Mesendoderm (in vitro differentiated cells): ENCODE results near the gene TMPRSS3.

Experiments used
- DNase-seq: peaks from one replicate; pipeline ENCODE4 v3.0.0; 2013
- H2AK5ac ChIP-seq: 2 replicates; pipeline ENCODE4 v1.6.1; 2013; ENCODE audit warnings: low read length, inconsistent platforms
- H2BK120ac ChIP-seq: 2 replicates; pipeline ENCODE4 v1.6.1; 2013; ENCODE audit warnings: low read depth, mild to moderate bottlenecking, low read length, moderate library complexity, mixed read lengths
- H2BK15ac ChIP-seq: replicated peaks from 2 replicates; pipeline ENCODE4 v1.6.1; 2013; ENCODE audit warnings: low read depth, mild to moderate bottlenecking, moderate library complexity
- H2BK5ac ChIP-seq: 2 replicates; pipeline ENCODE4 v1.6.1; 2013; ENCODE audit warnings: low read length, inconsistent platforms
- H3K18ac ChIP-seq: 2 replicates; pipeline ENCODE4 v1.6.1; 2013; ENCODE audit warnings: mild to moderate bottlenecking, low read length, mixed read lengths
- H3K23ac ChIP-seq: one replicate; pipeline ENCODE4 v1.6.1; 2013; ENCODE audit warnings: low read length
- H3K27ac ChIP-seq: 2 replicates; pipeline ENCODE4 v1.5.1; 2013; ENCODE audit warnings: low read depth, mild to moderate bottlenecking, inconsistent platforms, low read length, moderate library complexity
- H3K27me3 ChIP-seq: 2 replicates; pipeline ENCODE4 v1.6.1; 2013; ENCODE audit warnings: low read length, control low read depth, mild to moderate bottlenecking, inconsistent platforms; ENCODE audit not compliant: insufficient read depth, poor library complexity
- H3K36me3 ChIP-seq: 2 replicates; pipeline ENCODE4 v1.6.1; 2013; ENCODE audit warnings: low read length, inconsistent platforms; ENCODE audit not compliant: control insufficient read depth, insufficient read depth
- H3K4ac ChIP-seq: one replicate; pipeline ENCODE4 v1.6.1; 2013; ENCODE audit warnings: low read depth, mild to moderate bottlenecking, low read length, moderate library complexity
- H3K4me1 ChIP-seq: 2 replicates; pipeline ENCODE4 v1.6.1; 2013; ENCODE audit warnings: low read depth, low read length, inconsistent platforms; ENCODE audit not compliant: control insufficient read depth
- H3K4me2 ChIP-seq: 2 replicates; pipeline ENCODE4 v1.6.1; 2013; ENCODE audit warnings: low read length
- H3K4me3 ChIP-seq: 2 replicates; pipeline ENCODE4 v1.5.1; 2013; ENCODE audit warnings: mild to moderate bottlenecking, low read length
- H3K56ac ChIP-seq: one replicate; pipeline ENCODE4 v1.6.1; 2013; ENCODE audit warnings: low read length
- H3K79me1 ChIP-seq: 2 replicates; pipeline ENCODE4 v1.6.1; 2013; ENCODE audit warnings: low read length, inconsistent platforms
- H3K79me2 ChIP-seq: 2 replicates; pipeline ENCODE4 v1.6.1; 2013; ENCODE audit warnings: mild to moderate bottlenecking, low read length; ENCODE audit not compliant: control insufficient read depth, insufficient read depth
- H3K9ac ChIP-seq: 2 replicates; pipeline ENCODE4 v1.6.1; 2013; ENCODE audit warnings: low read length, inconsistent platforms
- H4K5ac ChIP-seq: one replicate; pipeline ENCODE4 v1.6.1; 2013; ENCODE audit warnings: low read length
- H4K8ac ChIP-seq: one replicate; pipeline ENCODE4 v1.6.1; 2013; ENCODE audit warnings: low read depth, mild to moderate bottlenecking, control low read depth, low read length, moderate library complexity
- WGBS: extraction: QIAGEN DNeasy Blood & Tissue Kit; methylation state at CpG from one replicate; pipeline ENCODE4 v1.1.7; 2013; ENCODE audit warnings: low lambda C conversion rate, missing lambda C conversion rate; ENCODE audit not compliant: insufficient coverage; ENCODE audit errors: extremely low coverage; 5-methylcytosine and 5-hydroxymethylcytosine counted together

Gene TMPRSS3

GRCh38 chr21:42379426-42380215, 16.2 kb downstream of the TMPRSS3 start:
- Histone ChIP-seq H3K18ac (no peak overlapping the region), H3K23ac (no peak overlapping the region), H3K79me2 (no peaks in the 10 kb centered on the region), H2AK5ac (no peak overlapping the region), H3K36me3 (no peaks in the 10 kb centered on the region), H3K4ac (no peak overlapping the region), H3K4me2 (no peak overlapping the region), H3K27me3 (no peaks in the 10 kb centered on the region), H3K4me3 (no peak overlapping the region), H4K8ac (no peak overlapping the region), H3K4me1 (no peaks in the 10 kb centered on the region), H3K79me1 (no peaks in the 10 kb centered on the region), H3K56ac (no peak overlapping the region), H3K27ac (no peak overlapping the region), H2BK120ac (no peak overlapping the region), H2BK15ac (no peak overlapping the region), H3K9ac (no peak overlapping the region), H2BK5ac (no peak overlapping the region), H4K5ac (no peak overlapping the region)
- WGBS: no CpG with 5 or more reads among the region's 17 CpGs
- DNase-seq: no peak

GRCh38 chr21:42378418-42378817, 17.4 kb downstream of the TMPRSS3 start:
- no peaks in the 10 kb centered on the region for H3K4me1 ChIP-seq
- H2BK120ac ChIP-seq: no peak overlapping the region
- H3K36me3 ChIP-seq: no peaks in the 10 kb centered on the region
- H2BK5ac ChIP-seq: no peak overlapping the region
- no peak overlapping the region for H3K4me2 ChIP-seq
- no peak for DNase-seq
- H3K9ac ChIP-seq: no peak overlapping the region
- H2BK15ac ChIP-seq: no peak overlapping the region
- H4K5ac ChIP-seq: no peak overlapping the region
- no peak overlapping the region for H2AK5ac ChIP-seq
- H3K56ac ChIP-seq: no peak overlapping the region
- H3K23ac ChIP-seq: no peak overlapping the region
- no peak overlapping the region for H3K4me3 ChIP-seq
- no peak overlapping the region for H4K8ac ChIP-seq
- no peaks in the 10 kb centered on the region for H3K79me2 ChIP-seq
- no peak overlapping the region for H3K18ac ChIP-seq
- no peaks in the 10 kb centered on the region for H3K27me3 ChIP-seq
- H3K79me1 ChIP-seq: no peaks in the 10 kb centered on the region
- H3K27ac ChIP-seq: no peak overlapping the region
- WGBS: no CpG with 5 or more reads among the region's 8 CpGs
- H3K4ac ChIP-seq: no peak overlapping the region

GRCh38 chr21:42377951-42378340, 17.9 kb downstream of the TMPRSS3 start:
- no peak overlapping the region for H3K4me3 ChIP-seq
- no peaks in the 10 kb centered on the region for H3K27me3 ChIP-seq
- H3K9ac ChIP-seq: no peak overlapping the region
- no peak overlapping the region for H3K4ac ChIP-seq
- H3K36me3 ChIP-seq: no peaks in the 10 kb centered on the region
- H2AK5ac ChIP-seq: no peak overlapping the region
- H3K27ac ChIP-seq: no peak overlapping the region
- no peak overlapping the region for H2BK15ac ChIP-seq
- H3K18ac ChIP-seq: no peak overlapping the region
- no peaks in the 10 kb centered on the region for H3K4me1 ChIP-seq
- H4K8ac ChIP-seq: no peak overlapping the region
- no peak overlapping the region for H3K56ac ChIP-seq
- no peak overlapping the region for H3K4me2 ChIP-seq
- DNase-seq: no peak
- H2BK5ac ChIP-seq: no peak overlapping the region
- no peak overlapping the region for H2BK120ac ChIP-seq
- WGBS: no CpG with 5 or more reads among the region's 5 CpGs
- H3K79me1 ChIP-seq: no peaks in the 10 kb centered on the region
- H3K79me2 ChIP-seq: no peaks in the 10 kb centered on the region
- H3K23ac ChIP-seq: no peak overlapping the region
- no peak overlapping the region for H4K5ac ChIP-seq

GRCh38 chr21:42377211-42377950, 18.5 kb downstream of the TMPRSS3 start:
- no peaks in the 10 kb centered on the region for H3K4me1 ChIP-seq
- H3K36me3 ChIP-seq: no peaks in the 10 kb centered on the region
- no peak overlapping the region for H2BK120ac ChIP-seq
- no peak overlapping the region for H2AK5ac ChIP-seq
- H4K5ac ChIP-seq: no peak overlapping the region
- H3K9ac ChIP-seq: no peak overlapping the region
- no peaks in the 10 kb centered on the region for H3K27me3 ChIP-seq
- no peaks in the 10 kb centered on the region for H3K79me1 ChIP-seq
- no CpG with 5 or more reads among the region's 24 CpGs for WGBS
- no peak overlapping the region for H3K4me2 ChIP-seq
- no peak overlapping the region for H2BK15ac ChIP-seq
- no peak overlapping the region for H3K27ac ChIP-seq
- DNase-seq: no peak
- no peak overlapping the region for H3K23ac ChIP-seq
- H2BK5ac ChIP-seq: no peak overlapping the region
- H3K4me3 ChIP-seq: no peak overlapping the region
- no peak overlapping the region for H3K4ac ChIP-seq
- H3K79me2 ChIP-seq: no peaks in the 10 kb centered on the region
- H4K8ac ChIP-seq: no peak overlapping the region
- no peak overlapping the region for H3K18ac ChIP-seq
- H3K56ac ChIP-seq: no peak overlapping the region

- H3K4ac ChIP-seq: no peak overlapping the region
- no peak overlapping the region for H2BK120ac ChIP-seq
- no peaks in the 10 kb centered on the region for H3K27me3 ChIP-seq
- H4K5ac ChIP-seq: no peak overlapping the region
- H3K23ac ChIP-seq: no peak overlapping the region
- no peaks in the 10 kb centered on the region for H3K36me3 ChIP-seq
- H3K79me2 ChIP-seq: no peaks in the 10 kb centered on the region
- no peak overlapping the region for H2BK5ac ChIP-seq
- H2BK15ac ChIP-seq: no peak overlapping the region
- H3K56ac ChIP-seq: no peak overlapping the region
- no peak for DNase-seq
- no peak overlapping the region for H3K4me3 ChIP-seq
- no peak overlapping the region for H3K27ac ChIP-seq
- H2AK5ac ChIP-seq: no peak overlapping the region
- WGBS: no CpG with 5 or more reads among the region's 32 CpGs
- no peak overlapping the region for H3K4me2 ChIP-seq
- H3K9ac ChIP-seq: no peak overlapping the region
- H4K8ac ChIP-seq: no peak overlapping the region
- no peak overlapping the region for H3K18ac ChIP-seq
- H3K4me1 ChIP-seq: no peaks in the 10 kb centered on the region
- H3K79me1 ChIP-seq: no peaks in the 10 kb centered on the region
Measured at GRCh38 chr21:42376338-42376982, 19.4 kb downstream of the TMPRSS3 start.
